Spleen (tissue), 7 donors: ENCODE results near the gene SDK2.

Source experiments
- CTCF ChIP-seq, 11 experiments: fragments of 200-600 bp in 7 of 11; fragments of 450-650 bp in 4 of 11; sonication (generic) in 4 of 11; IDR thresholded peaks in 8 of 11; conservative IDR thresholded peaks in 3 of 11; 1 replicate in 7 of 11; 2 replicates in 4 of 11; pipeline versions ENCODE4 v1.4.0 to v1.8.0; 2016 to 2021; ENCODE audit warnings: antibody characterized with exemption in 11 of 11, inconsistent platforms in 4 of 11, mild to moderate bottlenecking in 1 of 11
- POLR2A ChIP-seq, 3 donors: fragments of 450-650 bp; IDR thresholded peaks; one replicate each; pipeline ENCODE4 v1.5.1; 2017; ENCODE audit warnings: antibody characterized with exemption in 3 of 3, mild to moderate bottlenecking in 1 of 3
- POLR2AphosphoS5 ChIP-seq, 3 donors: sonication (generic); formaldehyde crosslinking; IDR thresholded peaks; one replicate each; pipeline ENCODE4 v1.5.1; 2017; ENCODE audit warnings: antibody characterized with exemption in 3 of 3
- donor health status: DM: no; HTN: no; CAD: no; lungs with moderate emphysema.
- donor health status: DM: no; HTN: no; CAD: no.
- donor health status: DM: no; HTN: no; CAD: no.

- TF ChIP-seq CTCF (IDR thresholded peaks at IDR 0.05 in 8 of 11, conservative IDR thresholded peaks at IDR 0.05 in 3 of 11) (no peak), POLR2AphosphoS5 (IDR thresholded peaks at IDR 0.05) (no peak), POLR2A (IDR thresholded peaks at IDR 0.05) (no peak)
Measured at GRCh38 chr17:73536700-73537605, 107.3 kb downstream of the SDK2 start.
